Glomerular endothelial cell (primary cell): Measurements from ENCODE around the gene C8A. TPM values are rescaled to one million over a fixed set of nuclear protein-coding genes. Genes with fewer than 3 reads are reported as not detected.

Experiments used
- DNase-seq: peaks from one replicate; pipeline ENCODE4 v3.0.0-alpha.2; 2011; ENCODE audit warnings: low read depth, low spot score; ENCODE audit errors: extremely low read depth
- total RNA-seq: library from RNA; depleted of rRNA; stranded (reverse); fragments of >200 nt; gene quantifications from 2 replicates; pipeline ENCODE4 v1.2.3, GENCODE V29; 2015

Gene C8A
- total RNA-seq = not detected in 2 replicates

GRCh38 chr1:56854521-56855099, at the start of gene C8A:
TSS of gene C8A (plus strand) at chr1:56854797. CDS start at chr1:56854902, 105 bp downstream.
- no peak for DNase-seq

DNA sequence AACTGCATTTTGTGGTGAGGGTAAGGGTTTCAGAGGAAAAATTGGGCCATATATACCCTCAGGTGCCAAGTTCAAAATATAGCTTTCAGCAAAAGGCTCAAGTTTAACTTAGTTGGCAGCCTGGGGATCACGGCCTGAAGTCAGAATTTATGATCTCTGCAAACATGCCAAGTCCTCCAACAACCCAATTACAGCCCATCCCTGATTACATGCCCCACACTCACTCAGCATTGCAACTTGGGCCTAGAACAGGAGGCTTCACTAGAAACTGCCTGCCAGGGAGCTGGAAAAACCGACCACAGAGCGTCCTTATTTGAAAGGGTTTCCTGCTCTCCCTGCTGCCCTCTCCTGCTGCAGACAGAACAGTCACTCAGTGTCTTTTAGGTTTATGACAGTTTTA, 47.8 kb upstream of the C8A start:
- no peak for DNase-seq

DNA sequence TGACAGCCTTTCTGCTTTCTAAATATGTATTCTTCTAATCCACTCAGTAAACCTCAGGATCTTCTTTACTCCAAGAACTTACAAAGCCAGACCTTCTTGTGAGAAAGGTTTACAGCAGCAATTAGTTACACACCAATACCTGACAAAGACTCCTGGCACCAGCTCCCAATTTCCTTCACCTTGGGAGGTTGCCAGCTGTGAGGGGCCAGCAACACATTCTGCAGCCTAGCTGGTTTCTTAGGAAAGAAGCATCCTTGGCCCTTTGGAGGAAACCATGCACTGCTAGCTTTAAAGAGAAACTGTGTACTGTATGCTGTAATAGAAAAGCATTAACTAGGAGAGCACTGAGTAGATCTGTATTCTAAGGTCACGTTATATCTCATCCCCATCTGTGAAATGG, 46.2 kb upstream of the C8A start:
- DNase-seq = no peak

GRCh38 chr1:56811331-56811730, 43.3 kb upstream of the C8A start:
- DNase-seq = no peak

GRCh38 chr1:56814205-56814604, 40.4 kb upstream of the C8A start:
- no peak for DNase-seq

GRCh38 chr1:56816264-56816663, 38.3 kb upstream of the C8A start:
- DNase-seq = no peak

- no peak for DNase-seq
Measured at GRCh38 chr1:56816909-56817308, 37.7 kb upstream of the C8A start.

DNA sequence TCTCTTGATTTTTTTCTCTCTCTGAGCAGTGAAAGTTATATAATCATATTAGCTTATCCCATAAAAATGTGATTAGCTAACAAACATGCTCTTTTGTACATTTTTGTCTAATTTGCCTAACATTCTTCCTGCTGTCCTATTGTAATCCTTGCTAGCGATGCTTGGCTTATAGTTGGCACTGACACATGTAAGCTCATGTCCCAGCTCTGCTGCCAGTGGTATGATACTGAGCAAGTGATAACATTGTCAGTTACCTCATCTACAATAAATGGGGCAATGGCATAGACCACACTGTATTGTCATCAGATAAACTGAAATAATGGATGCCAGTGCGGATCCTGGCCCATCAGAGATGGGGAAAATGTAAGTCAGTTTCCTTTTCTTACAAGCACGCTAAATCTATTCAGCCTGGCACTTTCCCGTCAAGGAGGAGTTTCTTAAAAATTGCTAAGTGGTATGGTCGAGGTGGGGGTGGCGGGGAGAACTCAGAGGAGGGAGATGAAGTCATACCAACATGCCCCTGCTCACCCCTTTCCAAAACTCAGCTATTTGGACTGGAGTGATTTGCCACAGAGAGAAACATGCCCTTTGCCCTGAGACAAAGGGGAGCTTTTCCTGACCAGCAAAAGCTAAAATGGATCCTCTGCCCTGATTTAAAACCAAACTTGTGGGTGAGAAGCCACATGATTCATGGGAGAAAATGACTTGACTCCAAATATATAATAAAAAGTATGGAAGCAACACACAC, 36.7 kb upstream of the C8A start:
- DNase-seq = no peak

DNA sequence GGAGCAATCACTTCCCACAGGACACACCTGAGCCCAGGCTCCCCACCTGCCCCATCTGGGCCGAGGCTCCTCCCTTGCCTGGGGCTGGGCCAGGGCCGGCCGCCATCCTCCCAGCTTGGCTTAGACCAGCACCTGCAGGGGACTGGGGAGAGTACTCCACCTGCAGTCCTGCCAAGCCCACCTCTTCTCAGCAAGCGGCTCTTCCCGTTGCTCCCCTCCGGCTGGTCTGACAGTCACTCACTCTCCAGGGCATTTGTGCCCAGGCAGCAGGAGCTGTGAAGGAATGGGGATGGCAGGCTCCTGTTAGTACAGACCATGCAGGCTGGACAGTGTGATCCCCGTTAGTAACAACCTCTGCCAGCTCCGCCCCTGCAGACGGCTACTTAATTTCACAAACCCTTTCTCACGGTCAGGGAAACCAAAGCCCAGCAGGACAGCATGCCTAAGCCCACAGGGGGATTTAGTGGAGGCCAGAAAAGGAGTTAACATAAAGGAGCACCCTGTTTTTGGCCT, 35.2 kb upstream of the C8A start, which contains the start of gene FYB2:
FYB2 (minus strand) TSS at position 18 of the 513 bp plus-strand sequence. CDS start 114 bp downstream, outside the sequence.
- DNase-seq = no peak

DNA sequence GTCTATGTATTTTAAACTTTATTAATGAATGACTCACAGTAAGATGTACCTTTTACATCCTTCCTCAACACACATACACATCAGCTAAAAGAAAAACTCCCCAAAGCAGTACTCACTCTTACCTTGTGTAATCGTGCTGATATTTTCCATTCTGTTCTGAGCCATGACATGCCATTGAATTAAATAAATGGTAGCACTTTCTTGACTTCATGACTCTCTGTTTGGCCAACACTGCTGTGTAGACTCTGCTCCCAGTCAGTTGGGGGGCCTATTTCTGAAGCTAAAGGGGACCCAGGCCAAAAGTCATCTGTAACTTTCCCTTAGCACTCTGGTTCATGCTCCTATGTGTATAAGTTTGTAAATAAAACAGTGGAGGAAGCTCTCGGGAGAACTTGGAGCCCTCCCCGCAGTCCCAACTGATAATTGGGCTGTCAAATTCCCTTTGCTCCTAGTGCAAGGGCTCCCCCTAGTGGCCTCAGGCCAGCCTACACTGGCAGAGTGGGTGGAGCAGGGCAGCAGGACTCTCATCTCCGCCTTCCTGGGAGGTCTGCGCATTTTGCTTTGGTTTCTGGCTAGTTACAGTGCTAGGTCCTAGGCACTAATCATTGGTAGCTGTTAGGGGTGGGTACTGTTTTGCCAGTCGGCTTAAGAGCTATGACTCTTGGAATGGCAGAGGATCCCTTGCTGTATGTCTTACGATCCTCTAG, 33.7 kb upstream of the C8A start:
- DNase-seq = no peak

DNA sequence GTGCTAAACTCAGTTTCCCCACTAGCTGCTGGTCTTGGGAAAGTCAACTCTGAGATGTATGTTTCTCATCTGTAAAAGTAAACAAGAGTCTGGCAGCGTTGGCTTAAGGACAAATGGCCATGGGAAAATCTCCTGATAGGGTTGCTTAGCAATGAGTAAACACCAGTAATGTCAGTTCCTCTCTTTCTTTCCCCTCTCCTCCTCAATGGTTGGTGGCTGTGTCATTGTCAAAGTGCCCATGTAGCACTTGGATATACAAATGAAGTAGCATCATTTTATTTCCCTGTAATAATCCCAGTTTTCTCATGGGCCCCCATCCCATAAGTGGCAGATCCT, 33.2 kb upstream of the C8A start:
- no peak for DNase-seq

- no peak for DNase-seq
Measured at GRCh38 chr1:56824271-56824670, 30.3 kb upstream of the C8A start.

- DNase-seq = no peak
Measured at GRCh38 chr1:56824938-56825337, 29.7 kb upstream of the C8A start.

DNA sequence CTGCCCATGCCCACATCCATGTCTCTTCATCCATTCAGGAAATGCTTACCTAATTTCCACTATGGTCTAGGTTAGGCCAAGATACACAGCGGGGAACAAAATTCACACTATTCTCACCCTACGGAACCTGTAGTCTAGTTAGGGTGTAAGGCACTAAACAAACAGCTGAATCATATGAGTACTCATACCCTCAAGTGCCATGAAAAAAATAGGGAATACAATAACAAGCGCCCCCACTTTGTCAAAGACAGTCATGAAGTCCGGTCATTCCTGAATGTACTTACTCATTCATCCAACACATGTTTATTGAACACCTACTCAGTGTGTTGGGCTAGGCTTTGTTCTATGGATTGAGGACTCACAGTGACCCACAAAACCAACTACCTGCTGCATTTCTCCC, 29.2 kb upstream of the C8A start:
- DNase-seq = no peak

DNA sequence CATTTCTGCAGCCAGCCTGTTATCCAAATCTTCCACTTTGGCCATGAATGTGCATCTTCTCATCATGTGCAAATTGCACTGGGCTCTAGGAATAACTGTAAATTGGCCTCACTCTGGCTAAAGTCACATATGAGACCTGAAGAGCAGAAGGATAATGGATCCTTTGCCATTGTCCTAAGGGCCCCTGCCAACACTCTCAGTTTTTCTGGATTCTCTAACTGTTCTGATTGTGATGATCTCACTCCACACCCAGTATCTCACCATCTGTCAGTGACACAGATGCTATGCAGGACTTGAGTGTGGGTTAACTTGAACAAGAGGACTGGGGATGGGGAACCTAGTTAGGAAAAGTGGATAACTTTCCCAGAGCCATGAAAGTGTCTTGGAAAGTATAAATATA, 26.9 kb upstream of the C8A start:
- DNase-seq = no peak

DNA sequence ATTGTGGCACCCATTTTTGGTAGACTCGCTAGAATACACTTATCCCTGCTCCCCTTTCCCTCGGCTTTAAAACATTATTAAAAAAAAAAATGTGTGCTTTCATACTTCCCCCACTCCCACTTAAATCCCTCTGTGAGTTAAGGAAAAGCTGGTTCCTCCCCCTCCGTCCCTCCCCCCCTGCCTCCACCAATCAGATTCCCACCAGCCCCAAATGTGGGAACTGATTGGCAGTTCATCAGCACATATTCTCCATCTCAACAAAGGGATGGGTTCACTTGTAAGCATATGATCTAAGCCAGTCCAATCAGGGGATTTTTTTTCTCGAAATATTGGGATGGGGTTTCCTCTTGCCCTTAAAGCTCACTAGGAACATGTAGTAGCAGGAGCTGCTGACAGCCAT, 24.5 kb upstream of the C8A start:
- no peak for DNase-seq

GRCh38 chr1:56831871-56832693, 22.5 kb upstream of the C8A start:
- peak; percentile 70 for DNase-seq

DNA sequence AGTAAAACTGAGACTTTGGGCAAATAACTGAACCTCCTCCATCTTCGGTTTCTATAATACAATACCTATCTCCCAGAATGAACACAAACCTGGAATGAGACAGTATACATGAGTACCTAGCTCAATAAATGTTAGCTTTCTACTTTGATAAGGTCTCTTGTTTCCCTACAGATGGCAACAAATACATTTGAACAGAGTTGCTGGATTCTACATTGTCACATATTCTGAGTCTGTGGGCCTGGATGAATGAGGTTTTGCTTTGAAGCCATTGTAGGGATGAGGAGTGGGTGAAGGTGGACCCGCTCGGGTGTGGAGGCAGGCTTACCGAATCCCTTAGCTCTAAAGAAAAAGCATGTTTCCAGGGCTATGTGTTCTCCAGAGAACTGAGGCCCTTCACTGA, 21.5 kb upstream of the C8A start:
- no peak for DNase-seq

DNA sequence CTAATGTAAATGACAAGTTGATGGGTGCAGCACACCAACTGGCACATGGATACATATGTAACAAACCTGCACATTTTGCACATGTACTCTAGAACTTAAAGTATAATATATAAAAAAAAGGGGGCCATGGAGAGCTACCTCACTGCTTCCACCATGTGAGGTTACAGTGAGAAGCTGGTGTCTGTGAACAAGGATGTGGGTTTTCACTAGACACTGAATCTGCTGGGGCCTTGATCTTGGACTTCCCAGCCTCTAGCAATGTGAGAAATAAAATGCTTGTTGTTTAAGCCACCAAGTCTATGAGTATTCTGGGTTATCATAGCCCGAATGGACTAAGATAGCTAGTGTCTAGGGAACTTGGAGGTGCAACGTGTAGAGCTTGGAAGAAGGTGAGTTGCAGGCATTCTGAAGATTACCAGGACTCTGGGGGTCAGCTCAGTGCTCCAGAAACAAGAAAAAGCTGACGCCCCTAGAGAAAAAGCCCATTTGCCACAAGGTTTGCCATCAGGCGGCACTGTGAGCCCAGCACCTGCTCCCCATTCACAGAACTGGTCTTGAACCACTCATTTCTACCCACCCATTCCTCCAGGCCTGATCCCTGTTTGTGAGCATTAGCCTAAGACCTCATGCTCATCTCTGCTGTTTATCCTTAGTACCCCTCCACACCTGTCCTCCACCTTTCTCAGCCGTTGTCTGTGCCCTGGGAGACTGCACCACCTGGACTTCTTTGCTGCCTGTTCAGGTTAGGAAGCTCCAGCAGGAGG, 20.3 kb upstream of the C8A start:
- no peak for DNase-seq

- no peak for DNase-seq
Measured at GRCh38 chr1:56835657-56836056, 18.9 kb upstream of the C8A start.
